Esophagus muscularis mucosa (tissue), 4 donors: ENCODE measurements around the gene PLP2. TPM values are rescaled to one million over a fixed set of nuclear protein-coding genes. Genes with fewer than 3 reads are reported as not detected.

Experiments used
- DNase-seq: peaks from one replicate; pipeline ENCODE4 v3.0.0-alpha.2; 2017; ENCODE audit errors: extremely low spot score
- H3K27ac ChIP-seq, 4 donors: fragments of 200-600 bp; sonication (generic); replicated peaks in 1 of 4; 1 replicate in 3 of 4; 2 replicates in 1 of 4; pipeline ENCODE4 v1.5.1; 2016 to 2019; ENCODE audit warnings: mild to moderate bottlenecking in 1 of 4
- H3K27me3 ChIP-seq, 4 donors: fragments of 200-600 bp; sonication (generic); one replicate each; pipeline versions ENCODE4 v1.5.1 to v1.6.0; 2016 to 2019
- H3K36me3 ChIP-seq, 4 donors: fragments of 200-600 bp; sonication (generic); one replicate each; pipeline ENCODE4 v1.5.1; 2016 to 2019
- H3K4me1 ChIP-seq, 4 donors: fragments of 200-600 bp; sonication (generic); one replicate each; pipeline ENCODE4 v1.5.1; 2016 to 2019
- H3K4me3 ChIP-seq, 4 donors: fragments of 200-600 bp; sonication (generic); 1 replicate in 2 of 4; 2 replicates in 2 of 4; pipeline ENCODE4 v1.5.1; 2016 to 2019; ENCODE audit warnings: mild to moderate bottlenecking in 4 of 4, moderate library complexity in 1 of 4
- H3K9me3 ChIP-seq, 4 donors: fragments of 200-600 bp; sonication (generic); 1 replicate in 3 of 4; 2 replicates in 1 of 4; pipeline ENCODE4 v1.5.1; 2016 to 2019
- CTCF ChIP-seq, 3 experiments: fragments of 200-600 bp in 2 of 3; fragments of 450-650 bp in 1 of 3; sonication (generic) in 2 of 3; IDR thresholded peaks; one replicate each; pipeline ENCODE4 v1.5.1; 2017 to 2019; ENCODE audit warnings: antibody characterized with exemption in 3 of 3, mild to moderate bottlenecking in 2 of 3, moderate library complexity in 1 of 3
- EP300 ChIP-seq: sonication (generic); formaldehyde crosslinking; IDR thresholded peaks from one replicate; pipeline ENCODE4 v1.6.1; 2017; ENCODE audit warnings: antibody characterized with exemption
- POLR2A ChIP-seq: fragments of 450-650 bp; IDR thresholded peaks from one replicate; pipeline ENCODE4 v1.6.1; 2017; ENCODE audit warnings: antibody characterized with exemption, moderate library complexity, mild to moderate bottlenecking, low read depth
- POLR2AphosphoS5 ChIP-seq, 2 donors: sonication (generic); formaldehyde crosslinking; IDR thresholded peaks; one replicate each; pipeline ENCODE4 v1.6.1; 2017; ENCODE audit warnings: antibody characterized with exemption in 2 of 2
- WGBS: methylation state at CpG from one replicate; pipeline ENCODE4 v1.1.5; 2018; 5-methylcytosine and 5-hydroxymethylcytosine counted together
- intact Hi-C: fragments of 100-400 bp; cut with DNase I; formaldehyde crosslinking; loops from one replicate; pipeline ENCODE4 v1.15.1; 2023
- total RNA-seq, 4 donors: library from RNA; depleted of rRNA; stranded (reverse); fragments of >200 nt; gene quantifications; one replicate each; pipeline versions ENCODE4 v1.1.0 to v1.2.1, GENCODE V29; 2016

The PLP2 gene
- total RNA-seq, 4 donors from 2014 or later: 55.3 to 101 (median 76.3) TPM

GRCh38 chrX:49178537-49178936 is 6.8 kb downstream of the PLP2 start:
- peaks cover under 1 to 22% (median 16%) of the 10 kb centered on the region in 4 donors for H3K4me1 ChIP-seq
- 93% methylated on average over 3 of the region's 3 CpGs for WGBS

GRCh38 chrX:49179358-49179757 is 7.7 kb downstream of the PLP2 start:
- 71% methylated on average over 2 of the region's 2 CpGs for WGBS
- intact Hi-C loops: no loop called here
- H3K27me3 ChIP-seq: no peaks in the 10 kb centered on the region
- no peak overlapping the region for H3K4me3 ChIP-seq
- no peak overlapping the region for H3K27ac ChIP-seq
- DNase-seq: no peak
- H3K36me3 ChIP-seq: peaks cover 0 to 59% (median 38%) of the 10 kb centered on the region in 4 donors
- H3K4me1 ChIP-seq: peaks cover 4 to 22% (median 16%) of the 10 kb centered on the region in 4 donors
- TF ChIP-seq POLR2A (no peak), CTCF (IDR thresholded peaks at IDR 0.05) (no peak), EP300 (no peak), POLR2AphosphoS5 (IDR thresholded peaks at IDR 0.05) (no peak)
- no peaks in the 10 kb centered on the region for H3K9me3 ChIP-seq

More at GRCh38 chrX:49178537-49178936, 6.8 kb downstream of the PLP2 start:
- no peak for TF ChIP-seq POLR2A
- TF ChIP-seq CTCF (IDR thresholded peaks at IDR 0.05): no peak
- TF ChIP-seq EP300: no peak
- no peak for TF ChIP-seq POLR2AphosphoS5 (IDR thresholded peaks at IDR 0.05)
- Histone ChIP-seq H3K27ac (no peak overlapping the region), H3K4me3 (no peak overlapping the region), H3K27me3 (no peaks in the 10 kb centered on the region), H3K36me3 (peaks cover 0 to 67% (median 39%) of the 10 kb centered on the region in 4 donors), H3K9me3 (no peaks in the 10 kb centered on the region)
- no peak for DNase-seq
- intact Hi-C loops: no loop called here

GRCh38 chrX:49183701-49184281 is 12.1 kb downstream of the PLP2 start:
- H3K4me1 ChIP-seq: peaks cover 12 to 30% (median 26%) of the 10 kb centered on the region in 4 donors
- no peaks in the 10 kb centered on the region for H3K27me3 ChIP-seq
- H3K36me3 ChIP-seq: peaks cover 0 to 27% (median 19%) of the 10 kb centered on the region in 4 donors
- H3K9me3 ChIP-seq: no peaks in the 10 kb centered on the region
- DNase-seq: no peak
- no peak for TF ChIP-seq CTCF (IDR thresholded peaks at IDR 0.05)
- TF ChIP-seq POLR2A: no peak
- no peak for TF ChIP-seq POLR2AphosphoS5 (IDR thresholded peaks at IDR 0.05)
- TF ChIP-seq EP300: no peak
- intact Hi-C loops: no loop called here
- peak overlapping the region in 3 of 4 donors; percentile 57 to 68 (median 60) for H3K4me3 ChIP-seq
- WGBS: 85% methylated on average over 14 of the region's 18 CpGs
- H3K27ac ChIP-seq: peak overlapping the region; percentile 56 to 87 (median 74)

- Histone ChIP-seq H3K4me1 (peaks cover 12 to 30% (median 29%) of the 10 kb centered on the region in 4 donors), H3K36me3 (peaks cover 0 to 24% (median 14%) of the 10 kb centered on the region in 4 donors), H3K9me3 (no peaks in the 10 kb centered on the region), H3K4me3 (peak overlapping the region; percentile 57 to 68 (median 60)), H3K27me3 (no peaks in the 10 kb centered on the region), H3K27ac (peak overlapping the region; percentile 83 to 87 (median 86))
- DNase-seq: peak; percentile 97
- intact Hi-C loops: no loop called here
- 60% methylated on average over 21 of the region's 46 CpGs for WGBS
- peak in 1 of 3 experiments; percentile 15 for TF ChIP-seq CTCF (IDR thresholded peaks at IDR 0.05)
- TF ChIP-seq POLR2AphosphoS5 (IDR thresholded peaks at IDR 0.05): peak; percentile 80 to 82
- no peak for TF ChIP-seq EP300
- no peak for TF ChIP-seq POLR2A
Measured at GRCh38 chrX:49184294-49185281, 12.9 kb downstream of the PLP2 start.
